ENCODE results near the gene HSD17B4. TPM values are rescaled to one million over a fixed set of nuclear protein-coding genes. Genes with fewer than 3 reads are reported as not detected.
"Not testable (repeated sequence)": the region's sequence is repeated elsewhere in the genome, so short reads cannot be mapped to it uniquely, and the experiment has no call there.

The HSD17B4 gene
- total and polyA plus RNA-seq, 9 donors = 54.6 to 208 (median 129) TPM

DNA sequence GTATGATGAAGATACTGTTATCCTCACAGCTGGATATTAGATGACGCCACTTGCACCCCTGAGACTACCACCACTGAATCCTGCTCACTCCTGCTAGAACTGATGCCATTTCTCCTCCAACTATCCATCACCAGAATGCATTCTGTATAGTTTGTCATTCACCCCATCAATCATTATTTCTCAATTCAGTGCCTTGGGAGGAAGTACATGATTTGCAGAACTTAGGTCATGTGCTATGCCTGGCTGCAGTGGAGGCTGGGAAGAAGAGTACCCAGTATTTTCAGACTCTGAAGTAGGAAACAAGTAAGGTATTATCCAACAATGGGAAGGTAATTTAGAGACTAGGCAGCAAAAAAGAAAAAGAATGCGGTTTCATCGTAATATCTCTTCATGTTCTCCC is 26.2 kb upstream of the HSD17B4 start:
- H3K4me3 ChIP-seq = no peak overlapping the region
- intact Hi-C loops (cut with DNase I) = no loop called here
- no peak for TF ChIP-seq EP300 (IDR thresholded peaks at IDR 0.05)
- TF ChIP-seq, protein P1, sequence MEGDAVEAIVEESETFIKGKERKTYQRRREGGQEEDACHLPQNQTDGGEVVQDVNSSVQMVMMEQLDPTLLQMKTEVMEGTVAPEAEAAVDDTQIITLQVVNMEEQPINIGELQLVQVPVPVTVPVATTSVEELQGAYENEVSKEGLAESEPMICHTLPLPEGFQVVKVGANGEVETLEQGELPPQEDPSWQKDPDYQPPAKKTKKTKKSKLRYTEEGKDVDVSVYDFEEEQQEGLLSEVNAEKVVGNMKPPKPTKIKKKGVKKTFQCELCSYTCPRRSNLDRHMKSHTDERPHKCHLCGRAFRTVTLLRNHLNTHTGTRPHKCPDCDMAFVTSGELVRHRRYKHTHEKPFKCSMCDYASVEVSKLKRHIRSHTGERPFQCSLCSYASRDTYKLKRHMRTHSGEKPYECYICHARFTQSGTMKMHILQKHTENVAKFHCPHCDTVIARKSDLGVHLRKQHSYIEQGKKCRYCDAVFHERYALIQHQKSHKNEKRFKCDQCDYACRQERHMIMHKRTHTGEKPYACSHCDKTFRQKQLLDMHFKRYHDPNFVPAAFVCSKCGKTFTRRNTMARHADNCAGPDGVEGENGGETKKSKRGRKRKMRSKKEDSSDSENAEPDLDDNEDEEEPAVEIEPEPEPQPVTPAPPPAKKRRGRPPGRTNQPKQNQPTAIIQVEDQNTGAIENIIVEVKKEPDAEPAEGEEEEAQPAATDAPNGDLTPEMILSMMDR (IDR thresholded peaks at IDR 0.05) = no peak
- no peaks in the 10 kb centered on the region for H3K27me3 ChIP-seq
- H3K27ac ChIP-seq = no peak overlapping the region
- DNase-seq = no peak
- no peaks in the 10 kb centered on the region for H3K9me3 ChIP-seq
- WGBS, 3 donors = 94 to 98% (median 96%) methylated on average over 3 of the region's 3 CpGs
- no peaks in the 10 kb centered on the region for H3K4me1 ChIP-seq (ENCODE audit: insufficient read depth)
- H3K36me3 ChIP-seq = no peaks in the 10 kb centered on the region

- Histone ChIP-seq H3K9me3 (no peaks in the 10 kb centered on the region), H3K27ac (no peak overlapping the region), H3K36me3 (no peaks in the 10 kb centered on the region), H3K4me1 (ENCODE audit: insufficient read depth) (no peaks in the 10 kb centered on the region), H3K27me3 (no peaks in the 10 kb centered on the region), H3K4me3 (no peak overlapping the region)
- intact Hi-C loops (cut with DNase I) = no loop called here
- TF ChIP-seq, protein P1 (IDR thresholded peaks at IDR 0.05) = no peak
- TF ChIP-seq EP300 (IDR thresholded peaks at IDR 0.05) = no peak
- no peak for TF ChIP-seq POLR2A (IDR thresholded peaks at IDR 0.05)
- DNase-seq = no peak
- WGBS, 3 donors = 59 to 75% (median 70%) methylated on average over 2 of the region's 2 CpGs
These were observed 25.2 kb upstream of the HSD17B4 start for GRCh38 chr5:119427060-119427459.

DNA sequence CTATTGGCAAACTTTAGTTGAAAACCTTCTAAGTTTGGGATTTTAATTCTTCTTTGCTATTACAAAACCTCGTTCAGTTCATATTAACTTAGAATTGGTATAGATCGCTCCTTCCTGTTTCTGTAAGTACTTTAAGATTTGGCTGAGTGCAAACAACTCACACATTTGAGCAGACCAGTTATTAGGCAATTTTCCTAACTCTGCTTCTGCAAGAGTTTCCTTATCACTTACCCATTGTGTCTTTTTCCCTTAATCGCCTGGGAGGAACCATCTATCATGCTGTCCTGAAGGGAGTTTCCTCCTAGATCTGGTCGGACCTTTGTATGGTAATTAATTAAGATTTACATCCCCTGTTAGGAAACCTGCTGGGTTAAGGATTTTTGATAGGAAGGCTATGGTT is 24.7 kb upstream of the HSD17B4 start:
- H3K4me1 ChIP-seq (ENCODE audit: insufficient read depth); H3K4me3 ChIP-seq; intact Hi-C loops (cut with DNase I); H3K9me3 ChIP-seq; H3K36me3 ChIP-seq; H3K27ac ChIP-seq; H3K27me3 ChIP-seq; DNase-seq: not testable (repeated sequence)
- 18 to 26% (median 25%) methylated on average over 4 of the region's 4 CpGs for WGBS, 3 donors

DNA sequence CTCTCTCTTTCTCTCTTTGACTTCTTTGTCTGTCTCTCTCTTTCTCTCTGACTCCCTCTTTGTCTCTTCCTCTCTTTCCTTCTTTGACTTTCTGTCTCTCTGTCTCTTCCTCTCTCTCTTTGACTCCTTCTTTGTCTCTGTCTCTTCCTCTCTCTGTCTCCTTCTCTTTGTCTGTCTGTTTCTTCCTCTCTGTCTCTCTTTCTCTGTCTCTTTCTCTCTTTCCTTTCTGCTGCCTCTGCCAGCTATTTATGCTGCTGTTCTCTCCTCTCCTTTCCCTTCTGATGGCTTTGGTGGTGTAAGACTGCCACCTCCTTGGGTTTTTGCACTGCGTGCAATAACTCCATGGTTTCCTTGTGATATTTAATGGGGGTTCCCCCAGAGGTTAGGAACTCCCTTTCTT is 24.1 kb upstream of the HSD17B4 start:
- WGBS, 3 donors = 58 to 71% (median 63%) methylated on average over 1 of the region's 1 CpG
- H3K4me3 ChIP-seq; H3K4me1 ChIP-seq (ENCODE audit: insufficient read depth); intact Hi-C loops (cut with DNase I); H3K27me3 ChIP-seq; H3K36me3 ChIP-seq; DNase-seq; H3K27ac ChIP-seq; H3K9me3 ChIP-seq: not testable (repeated sequence)

- intact Hi-C loops (cut with DNase I); H3K27me3 ChIP-seq: not testable (repeated sequence)
- 67 to 85% (median 81%) methylated on average over 3 of the region's 3 CpGs for WGBS, 3 donors
These were observed 23.7 kb upstream of the HSD17B4 start for GRCh38 chr5:119428574-119428973.

DNA sequence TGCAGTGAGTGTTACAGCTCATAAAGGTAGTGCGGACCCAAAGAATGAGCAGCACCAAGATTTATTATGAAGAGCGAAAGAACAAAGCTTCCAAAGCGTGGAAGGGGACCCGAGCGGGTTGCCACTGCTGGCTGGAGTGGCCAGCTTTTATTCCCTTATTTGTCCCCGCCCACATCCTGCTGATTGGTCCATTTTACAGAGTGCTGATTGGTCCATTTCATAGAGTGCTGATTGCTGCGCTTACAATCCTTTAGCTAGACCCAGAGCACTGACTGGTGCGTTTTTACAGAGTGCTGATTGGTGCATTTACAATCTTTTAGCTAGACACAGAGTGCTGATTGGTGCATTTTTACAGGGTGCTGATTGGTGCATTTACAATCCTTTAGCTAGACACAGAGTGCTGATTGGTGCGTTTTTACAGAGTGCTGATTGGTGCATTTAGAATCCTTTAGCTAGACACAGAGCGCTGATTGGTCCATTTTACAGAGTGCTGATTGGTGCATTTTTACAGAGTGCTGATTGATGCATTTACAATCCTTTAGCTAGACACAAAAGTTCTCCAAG is 19.5 kb upstream of the HSD17B4 start:
- H3K4me3 ChIP-seq; H3K27ac ChIP-seq; H3K36me3 ChIP-seq; H3K4me1 ChIP-seq (ENCODE audit: insufficient read depth); intact Hi-C loops (cut with DNase I); H3K27me3 ChIP-seq; DNase-seq; H3K9me3 ChIP-seq: not testable (repeated sequence)
- 88 to 92% (median 92%) methylated on average over 10 of the region's 10 CpGs for WGBS, 3 donors

More at GRCh38 chr5:119428574-119428973, 23.7 kb upstream of the HSD17B4 start:
- not testable (repeated sequence) for H3K27ac ChIP-seq; DNase-seq; H3K9me3 ChIP-seq; H3K4me3 ChIP-seq; H3K36me3 ChIP-seq; H3K4me1 ChIP-seq (ENCODE audit: insufficient read depth)

Measured in ovary (tissue), 9 donors.